ACC112 (cell line): ENCODE data around the gene CSPG5.

ENCODE experiments used
- H2AFZ ChIP-seq: fragments of 200-600 bp; sonication (generic); one replicate; pipeline ENCODE4 v1.6.0; 2017; ENCODE audit warnings: antibody characterized with exemption, low read length; ENCODE audit not compliant: unreplicated experiment
- H3K27ac ChIP-seq: fragments of 200-600 bp; sonication (generic); 2 replicates; pipeline ENCODE4 v1.5.1; 2014; ENCODE audit warnings: low read depth, mild to moderate bottlenecking, antibody characterized with exemption, low read length, moderate library complexity
- H3K27me3 ChIP-seq: fragments of 200-600 bp; sonication (generic); 2 replicates; pipeline ENCODE4 v1.6.1; 2014; ENCODE audit warnings: mild to moderate bottlenecking, antibody characterized with exemption, low read length, moderate library complexity, mixed read lengths; ENCODE audit not compliant: insufficient read depth
- H3K36me3 ChIP-seq: fragments of 200-600 bp; sonication (generic); 2 replicates; pipeline ENCODE4 v1.6.1; 2016; ENCODE audit warnings: mild to moderate bottlenecking, antibody characterized with exemption, low read length, moderate library complexity, mixed read lengths; ENCODE audit not compliant: insufficient read depth
- H3K4me1 ChIP-seq: fragments of 200-600 bp; sonication (generic); one replicate; pipeline ENCODE4 v1.6.1; 2016; ENCODE audit warnings: low read length, mixed read lengths; ENCODE audit not compliant: insufficient read depth, unreplicated experiment, control insufficient read depth
- H3K4me3 ChIP-seq: fragments of 200-600 bp; sonication (generic); 2 replicates; pipeline ENCODE4 v1.5.1; 2014; ENCODE audit warnings: mild to moderate bottlenecking, low read depth, low read length
- H3K79me2 ChIP-seq: fragments of 200-600 bp; sonication (generic); one replicate; pipeline ENCODE4 v1.6.0; 2016; ENCODE audit warnings: low read length; ENCODE audit not compliant: control insufficient read depth, unreplicated experiment, insufficient read depth

The CSPG5 gene

DNA sequence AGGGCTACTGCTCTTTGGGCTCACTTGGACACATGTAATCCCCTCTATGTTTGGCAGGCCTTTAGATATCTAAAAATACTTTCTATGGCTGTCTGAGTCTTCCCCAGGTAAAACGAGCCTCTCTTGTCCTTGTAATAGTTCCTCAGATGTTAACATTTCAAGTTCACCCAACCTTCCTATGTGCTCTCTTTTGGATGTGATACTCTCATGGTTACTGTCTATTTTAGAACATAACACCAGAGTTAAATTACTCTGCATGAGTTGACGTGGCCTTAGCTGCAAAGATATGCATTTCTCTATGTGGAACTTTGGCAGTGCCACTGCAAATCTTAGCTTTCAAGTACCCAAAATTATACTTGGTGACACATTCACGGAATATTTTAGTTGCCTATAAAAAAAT lies 31.9 kb upstream of the CSPG5 start:
- peaks cover 15% of the 10 kb centered on the region for H3K36me3 ChIP-seq
- H3K27ac ChIP-seq = no peak overlapping the region
- peaks cover 19% of the 10 kb centered on the region for H3K4me1 ChIP-seq
- H3K4me3 ChIP-seq = no peak overlapping the region
- H3K27me3 ChIP-seq = no peaks in the 10 kb centered on the region
- no peak overlapping the region for H2AFZ ChIP-seq
- H3K79me2 ChIP-seq = no peaks in the 10 kb centered on the region

DNA sequence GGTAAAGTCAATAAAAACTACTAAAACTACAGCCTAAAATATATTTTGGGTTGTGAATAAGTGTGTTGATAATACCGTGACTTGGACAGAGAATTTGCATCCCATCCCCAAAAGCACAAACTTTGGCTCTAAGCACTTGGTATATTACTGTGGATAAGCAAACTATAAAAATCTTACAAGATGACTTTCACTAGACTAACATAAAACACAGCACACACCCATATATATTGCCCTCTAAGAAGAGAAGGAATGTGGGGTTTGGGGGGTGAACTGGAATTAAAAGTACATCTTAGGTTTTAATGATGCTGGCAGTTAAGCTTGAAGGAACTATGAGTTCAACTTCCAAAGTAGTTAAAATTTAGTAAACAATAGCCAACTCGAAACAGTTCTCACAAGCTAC lies 28.7 kb upstream of the CSPG5 start:
- Histone ChIP-seq H3K27me3 (no peaks in the 10 kb centered on the region), H3K4me1 (peaks cover 13% of the 10 kb centered on the region), H2AFZ (no peak overlapping the region), H3K4me3 (no peak overlapping the region), H3K79me2 (no peaks in the 10 kb centered on the region), H3K36me3 (peaks cover 15% of the 10 kb centered on the region), H3K27ac (no peak overlapping the region)

DNA sequence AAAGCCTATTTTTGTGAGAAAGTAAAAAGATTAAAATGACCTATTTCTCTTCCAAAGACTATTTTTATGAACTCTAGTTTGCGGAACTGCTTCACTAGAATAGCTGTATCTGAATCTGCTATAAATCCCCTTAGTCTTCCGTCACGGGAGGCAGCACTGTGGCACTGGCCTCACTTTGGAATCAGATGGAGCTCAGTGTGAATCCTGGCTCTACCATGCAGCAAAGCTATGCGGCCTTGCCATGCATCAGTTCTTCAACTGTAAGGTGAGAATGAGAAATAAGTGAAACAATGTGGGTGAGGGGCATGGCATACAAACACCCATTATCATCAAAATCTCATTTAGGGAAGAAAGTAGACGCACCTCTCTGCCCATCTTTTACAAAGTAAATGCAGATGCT lies 27.5 kb upstream of the CSPG5 start:
- H2AFZ ChIP-seq = no peak overlapping the region
- H3K27me3 ChIP-seq = no peaks in the 10 kb centered on the region
- no peak overlapping the region for H3K4me3 ChIP-seq
- H3K79me2 ChIP-seq = no peaks in the 10 kb centered on the region
- H3K36me3 ChIP-seq = peaks cover 17% of the 10 kb centered on the region
- H3K4me1 ChIP-seq = peaks cover 4% of the 10 kb centered on the region
- no peak overlapping the region for H3K27ac ChIP-seq

DNA sequence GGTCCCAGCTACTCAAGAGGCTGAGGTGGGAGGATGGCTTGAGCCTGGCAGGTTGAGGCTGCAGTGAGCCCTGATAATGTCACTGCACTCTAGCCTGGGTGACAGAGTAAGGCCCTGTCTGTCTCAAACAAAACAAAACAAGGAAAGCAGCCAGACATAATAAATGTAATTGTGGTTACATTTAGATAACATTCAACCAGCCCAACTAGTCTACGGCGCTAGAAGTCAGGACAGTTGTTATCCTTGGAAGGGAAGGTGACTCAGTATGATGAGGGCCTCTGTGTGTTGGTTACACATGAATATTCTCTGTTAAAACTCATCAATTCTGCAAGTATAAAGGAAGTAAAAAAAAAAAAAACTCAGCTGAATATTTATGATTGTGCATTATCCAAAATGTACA lies 27.0 kb upstream of the CSPG5 start:
- Histone ChIP-seq H3K27me3 (no peaks in the 10 kb centered on the region), H3K36me3 (peaks cover 19% of the 10 kb centered on the region), H3K4me1 (peaks cover 4% of the 10 kb centered on the region), H3K27ac (no peak overlapping the region), H3K79me2 (no peaks in the 10 kb centered on the region), H2AFZ (no peak overlapping the region), H3K4me3 (no peak overlapping the region)

DNA sequence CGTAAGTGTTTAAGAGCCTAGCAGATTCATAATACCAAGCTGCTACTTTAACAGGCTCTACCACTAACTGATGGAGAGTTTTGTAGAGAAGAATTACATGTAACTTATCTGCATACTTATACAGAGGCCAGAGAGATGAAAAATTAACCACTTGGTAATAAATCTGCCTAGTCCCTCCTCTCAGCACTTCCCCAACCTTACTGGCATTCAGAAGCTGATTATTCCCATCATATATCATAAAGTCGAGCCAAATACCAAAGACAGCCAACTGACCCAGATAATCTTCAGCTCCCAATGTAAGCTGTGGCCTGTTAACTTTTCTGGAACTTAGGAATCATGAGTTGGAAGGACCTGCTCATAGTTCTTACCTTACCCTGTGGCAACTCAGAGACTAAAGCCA lies 25.5 kb upstream of the CSPG5 start:
- Histone ChIP-seq H2AFZ (no peak overlapping the region), H3K27me3 (no peaks in the 10 kb centered on the region), H3K79me2 (no peaks in the 10 kb centered on the region), H3K27ac (no peak overlapping the region), H3K4me1 (peaks cover 4% of the 10 kb centered on the region), H3K4me3 (no peak overlapping the region), H3K36me3 (peaks cover 7% of the 10 kb centered on the region)

DNA sequence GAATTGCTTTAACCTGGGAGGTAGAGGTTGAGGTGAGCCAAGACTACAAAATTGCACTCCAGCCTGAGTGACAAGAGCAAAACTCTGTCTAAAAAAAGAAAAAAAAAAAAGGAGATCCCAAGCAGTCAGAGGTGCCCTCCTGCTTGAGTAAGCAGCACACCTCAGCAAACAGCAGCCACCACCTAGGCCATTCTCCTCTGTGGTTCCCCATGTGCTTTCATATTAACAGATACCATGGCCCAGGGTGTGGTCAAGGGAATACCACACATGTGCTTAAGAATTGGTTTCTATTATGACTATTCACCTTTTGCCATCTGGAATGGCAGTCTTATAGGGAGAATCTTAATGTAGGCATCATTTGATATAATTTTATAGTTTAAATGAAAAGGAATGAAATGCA lies 24.7 kb upstream of the CSPG5 start:
- peaks cover 4% of the 10 kb centered on the region for H3K4me1 ChIP-seq
- H3K36me3 ChIP-seq = peaks cover 5% of the 10 kb centered on the region
- H3K27ac ChIP-seq = no peak overlapping the region
- H3K27me3 ChIP-seq = no peaks in the 10 kb centered on the region
- H3K79me2 ChIP-seq = no peaks in the 10 kb centered on the region
- H2AFZ ChIP-seq = no peak overlapping the region
- no peak overlapping the region for H3K4me3 ChIP-seq

DNA sequence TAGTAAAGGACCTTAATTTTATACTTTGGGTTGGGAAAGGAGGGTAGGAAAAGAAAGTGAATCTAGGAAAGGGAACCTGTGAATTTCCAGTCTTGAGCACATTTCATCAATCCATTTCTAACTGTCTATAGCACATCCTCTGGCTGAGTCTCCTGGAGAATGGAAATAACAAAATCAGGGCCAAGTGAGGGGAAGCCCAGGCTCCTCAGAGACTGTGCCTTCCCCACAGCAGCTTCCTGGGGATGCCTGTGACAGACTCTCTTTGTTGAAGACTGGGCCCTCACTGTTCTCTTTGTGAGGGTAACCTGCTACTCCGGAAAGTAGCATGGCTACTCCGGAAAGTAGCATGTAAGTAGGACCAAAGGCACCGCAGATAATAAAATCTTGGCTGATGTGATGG lies 22.6 kb upstream of the CSPG5 start:
- Histone ChIP-seq H3K27ac (no peak overlapping the region), H3K4me3 (no peak overlapping the region), H3K4me1 (peaks cover 4% of the 10 kb centered on the region), H3K27me3 (no peaks in the 10 kb centered on the region), H2AFZ (no peak overlapping the region), H3K79me2 (no peaks in the 10 kb centered on the region), H3K36me3 (peaks cover 3% of the 10 kb centered on the region; the same call in 1 of the 2 replicates)

DNA sequence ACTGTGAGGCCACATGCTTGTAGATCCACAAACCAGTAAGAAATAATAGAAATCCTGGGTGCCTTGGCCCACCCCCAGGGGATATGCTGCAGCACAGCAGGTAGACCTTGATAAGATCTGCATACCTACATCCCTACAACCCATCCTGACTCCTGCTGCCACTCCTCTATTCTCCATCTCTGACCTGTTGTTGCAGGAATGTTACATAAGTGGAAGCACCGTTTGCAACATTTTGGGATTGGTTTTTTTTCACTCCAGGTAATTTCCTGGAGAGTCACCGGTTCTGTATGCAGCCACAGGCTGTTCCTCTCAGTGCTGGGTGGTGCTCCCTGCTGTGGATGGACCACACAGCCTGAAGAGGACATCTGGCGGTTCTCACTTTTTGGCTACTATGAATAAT lies 16.1 kb upstream of the CSPG5 start:
- H3K36me3 ChIP-seq = no peaks in the 10 kb centered on the region
- no peaks in the 10 kb centered on the region for H3K79me2 ChIP-seq
- H2AFZ ChIP-seq = no peak overlapping the region
- H3K27me3 ChIP-seq = no peaks in the 10 kb centered on the region
- no peak overlapping the region for H3K4me3 ChIP-seq
- no peak overlapping the region for H3K27ac ChIP-seq
- no peaks in the 10 kb centered on the region for H3K4me1 ChIP-seq

DNA sequence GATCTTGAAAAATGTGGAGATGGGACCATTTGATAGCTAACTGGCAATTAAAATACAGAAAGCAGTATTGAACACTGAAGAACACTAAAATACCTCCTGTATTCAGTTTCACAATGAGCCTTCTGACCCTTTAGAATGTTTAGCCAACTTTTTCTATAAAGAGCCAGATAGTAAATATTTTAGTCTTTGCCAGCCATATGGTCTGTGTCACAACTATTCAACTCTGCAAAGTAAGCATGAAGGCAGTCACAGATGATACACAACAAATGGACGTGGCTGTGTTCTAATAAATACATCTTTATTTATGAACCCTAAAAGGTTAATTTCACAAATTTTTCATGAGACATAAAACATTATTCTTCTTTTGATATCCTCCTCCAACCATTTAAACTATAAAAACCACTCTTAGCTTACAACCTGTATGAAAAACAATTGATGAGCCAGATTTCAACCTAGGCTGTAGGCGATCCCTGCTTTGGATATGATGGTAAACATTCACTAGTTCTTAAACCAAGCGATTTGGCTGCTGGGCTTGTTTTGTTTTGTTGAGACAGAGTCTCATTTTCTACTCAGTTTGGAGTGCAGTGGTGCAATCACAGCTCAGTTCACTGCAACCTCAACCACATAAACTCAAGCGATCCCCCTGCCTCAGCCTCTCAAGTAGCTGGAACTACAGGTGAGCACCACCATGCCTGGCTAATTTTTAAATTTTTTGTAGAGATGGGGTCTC lies 13.6 kb upstream of the CSPG5 start:
- H3K27me3 ChIP-seq = no peaks in the 10 kb centered on the region
- H3K27ac ChIP-seq = no peak overlapping the region
- H3K4me1 ChIP-seq = no peaks in the 10 kb centered on the region
- H2AFZ ChIP-seq = no peak overlapping the region
- H3K36me3 ChIP-seq = 0 out of 2 replicates have a peak, but pooled peaks cover 3% of the 10 kb centered on the region
- no peaks in the 10 kb centered on the region for H3K79me2 ChIP-seq
- H3K4me3 ChIP-seq = no peak overlapping the region

DNA sequence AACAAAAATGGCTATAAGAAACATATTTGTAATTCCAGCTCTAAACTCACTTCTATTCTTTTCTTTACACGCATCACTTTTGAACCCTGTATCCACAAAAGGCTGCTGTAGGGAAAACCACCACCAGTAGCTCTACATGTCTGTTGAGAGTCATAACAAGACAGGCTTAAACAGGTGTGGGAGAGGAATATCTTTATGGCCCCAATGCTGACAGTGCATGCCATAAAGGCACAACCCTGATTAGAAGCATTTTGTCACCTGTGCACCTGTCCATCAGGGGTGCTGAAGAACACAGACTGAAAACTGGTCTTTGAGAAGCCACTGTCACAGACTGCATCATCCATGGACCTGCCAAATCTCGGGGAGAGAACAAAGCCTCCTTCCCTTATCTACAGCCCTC lies 11.6 kb upstream of the CSPG5 start:
- no peak overlapping the region for H2AFZ ChIP-seq
- H3K27me3 ChIP-seq = no peaks in the 10 kb centered on the region
- H3K4me1 ChIP-seq = no peaks in the 10 kb centered on the region
- no peak overlapping the region for H3K27ac ChIP-seq
- 0 out of 2 replicates have a peak, but pooled peaks cover 4% of the 10 kb centered on the region for H3K36me3 ChIP-seq
- no peaks in the 10 kb centered on the region for H3K79me2 ChIP-seq
- no peak overlapping the region for H3K4me3 ChIP-seq

DNA sequence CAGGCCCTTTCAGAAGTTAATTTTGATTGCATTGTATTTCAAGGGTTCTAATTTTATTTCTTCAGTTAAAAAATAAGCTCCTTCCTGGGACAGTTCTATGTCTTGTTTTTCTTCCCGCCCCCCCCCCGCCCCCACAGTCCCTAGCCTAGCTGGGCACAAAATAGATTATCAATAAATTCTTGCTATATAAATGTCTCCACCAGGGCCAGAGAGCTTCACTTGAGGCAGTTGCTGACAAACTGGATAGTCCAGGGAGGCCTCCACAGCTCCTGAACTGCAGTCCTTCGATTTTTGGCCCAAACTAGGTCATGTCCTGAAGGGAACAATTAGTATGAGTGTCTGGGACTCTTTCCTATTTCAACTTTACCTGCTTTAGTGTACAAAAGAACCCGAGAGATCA lies 9.9 kb upstream of the CSPG5 start:
- Histone ChIP-seq H3K36me3 (0 out of 2 replicates have a peak, but pooled peaks cover 5% of the 10 kb centered on the region), H3K27me3 (no peaks in the 10 kb centered on the region), H3K27ac (no peak overlapping the region), H3K79me2 (no peaks in the 10 kb centered on the region), H3K4me1 (peaks cover 6% of the 10 kb centered on the region), H3K4me3 (no peak overlapping the region), H2AFZ (no peak overlapping the region)
